Osteoblast (primary cell): ENCODE data around the gene CHCT1. TPM values are rescaled to one million over a fixed set of nuclear protein-coding genes. Genes with fewer than 3 reads are reported as not detected.

ENCODE experiments used
- DNase-seq: peaks from one replicate; pipeline ENCODE4 v3.0.0; 2011; ENCODE audit warnings: low spot score, mixed read lengths; ENCODE audit not compliant: insufficient read length; ENCODE audit errors: missing footprints
- H2AFZ ChIP-seq: 2 replicates; pipeline ENCODE4 v1.6.0; 2011; ENCODE audit warnings: mild to moderate bottlenecking, low read length
- H3K27ac ChIP-seq: 2 replicates; pipeline ENCODE4 v1.5.1; 2011; ENCODE audit warnings: mild to moderate bottlenecking, low read depth, low read length, moderate library complexity
- H3K27me3 ChIP-seq: 2 replicates; pipeline ENCODE4 v1.6.0; 2012; ENCODE audit warnings: mild to moderate bottlenecking, control low read depth, inconsistent platforms, low read length, moderate library complexity; ENCODE audit not compliant: insufficient read depth
- H3K36me3 ChIP-seq: 2 replicates; pipeline ENCODE4 v1.5.1; 2011; ENCODE audit warnings: mild to moderate bottlenecking, low read length, control low read depth, moderate library complexity; ENCODE audit not compliant: insufficient read depth
- H3K4me1 ChIP-seq: 2 replicates; pipeline ENCODE4 v1.5.1; 2011; ENCODE audit warnings: mild to moderate bottlenecking, low read length, control low read depth, moderate library complexity; ENCODE audit not compliant: insufficient read depth
- H3K4me2 ChIP-seq: 2 replicates; pipeline ENCODE4 v1.6.0; 2011; ENCODE audit warnings: mild to moderate bottlenecking, low read length; ENCODE audit not compliant: insufficient read depth
- H3K4me3 ChIP-seq: fragments of 200-600 bp; sonication (generic); 3 replicates; pipeline ENCODE4 v1.5.1; 2012; ENCODE audit warnings: mild to moderate bottlenecking, low read length, inconsistent platforms; ENCODE audit not compliant: insufficient read depth
- H3K79me2 ChIP-seq: 2 replicates; pipeline ENCODE4 v1.6.0; 2012; ENCODE audit warnings: mild to moderate bottlenecking, low read length, control low read depth, inconsistent platforms; ENCODE audit not compliant: insufficient read depth
- H3K9me3 ChIP-seq: 2 replicates; pipeline ENCODE4 v1.5.1; 2011; ENCODE audit warnings: low read depth, low read length, control low read depth
- H4K20me1 ChIP-seq: 2 replicates; pipeline ENCODE4 v1.6.0; 2012; ENCODE audit warnings: mild to moderate bottlenecking, low read length, control low read depth; ENCODE audit not compliant: insufficient read depth
- total RNA-seq: library from RNA; depleted of rRNA; stranded (reverse); fragments of >200 nt; gene quantifications from 2 replicates; pipeline ENCODE4 v1.2.3, GENCODE V29; 2012
- TF ChIP-seq, protein P1 (sequence below): IDR thresholded peaks from 2 replicates; pipeline ENCODE4 v1.5.1; 2011; ENCODE audit warnings: mild to moderate bottlenecking, low read depth, low read length, moderate library complexity; ENCODE audit errors: extremely low read depth

CHCT1 gene
- total RNA-seq, 1 donor: not detected

DNA sequence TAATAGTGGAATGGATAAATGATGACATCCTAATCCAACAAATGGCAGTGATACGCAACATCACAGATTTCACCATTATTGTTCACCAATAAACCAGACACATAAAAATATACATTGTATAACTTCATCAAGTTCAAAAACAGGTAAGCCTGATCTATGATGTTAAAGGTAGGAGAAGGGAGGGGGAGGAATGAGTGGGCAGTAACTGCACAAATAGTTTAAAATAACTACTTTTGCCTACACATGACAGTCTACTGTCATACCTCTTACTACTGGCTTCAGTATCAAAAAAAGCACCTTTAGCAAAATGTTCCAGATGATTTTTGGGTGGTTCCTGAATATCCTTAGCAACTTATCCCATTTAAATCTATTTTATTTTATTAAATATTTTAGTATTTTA is 28.8 kb downstream of the CHCT1 start:
- Histone ChIP-seq H3K79me2 (no peaks in the 10 kb centered on the region), H3K36me3 (peaks cover 69% of the 10 kb centered on the region), H3K27ac (no peak overlapping the region), H3K4me3 (no peak overlapping the region), H3K4me2 (no peak overlapping the region), H3K9me3 (no peaks in the 10 kb centered on the region), H3K27me3 (no peaks in the 10 kb centered on the region), H2AFZ (no peak overlapping the region), H3K4me1 (no peaks in the 10 kb centered on the region), H4K20me1 (no peaks in the 10 kb centered on the region)
- DNase-seq: no peak
- TF ChIP-seq, protein P1, sequence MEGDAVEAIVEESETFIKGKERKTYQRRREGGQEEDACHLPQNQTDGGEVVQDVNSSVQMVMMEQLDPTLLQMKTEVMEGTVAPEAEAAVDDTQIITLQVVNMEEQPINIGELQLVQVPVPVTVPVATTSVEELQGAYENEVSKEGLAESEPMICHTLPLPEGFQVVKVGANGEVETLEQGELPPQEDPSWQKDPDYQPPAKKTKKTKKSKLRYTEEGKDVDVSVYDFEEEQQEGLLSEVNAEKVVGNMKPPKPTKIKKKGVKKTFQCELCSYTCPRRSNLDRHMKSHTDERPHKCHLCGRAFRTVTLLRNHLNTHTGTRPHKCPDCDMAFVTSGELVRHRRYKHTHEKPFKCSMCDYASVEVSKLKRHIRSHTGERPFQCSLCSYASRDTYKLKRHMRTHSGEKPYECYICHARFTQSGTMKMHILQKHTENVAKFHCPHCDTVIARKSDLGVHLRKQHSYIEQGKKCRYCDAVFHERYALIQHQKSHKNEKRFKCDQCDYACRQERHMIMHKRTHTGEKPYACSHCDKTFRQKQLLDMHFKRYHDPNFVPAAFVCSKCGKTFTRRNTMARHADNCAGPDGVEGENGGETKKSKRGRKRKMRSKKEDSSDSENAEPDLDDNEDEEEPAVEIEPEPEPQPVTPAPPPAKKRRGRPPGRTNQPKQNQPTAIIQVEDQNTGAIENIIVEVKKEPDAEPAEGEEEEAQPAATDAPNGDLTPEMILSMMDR: no peak

DNA sequence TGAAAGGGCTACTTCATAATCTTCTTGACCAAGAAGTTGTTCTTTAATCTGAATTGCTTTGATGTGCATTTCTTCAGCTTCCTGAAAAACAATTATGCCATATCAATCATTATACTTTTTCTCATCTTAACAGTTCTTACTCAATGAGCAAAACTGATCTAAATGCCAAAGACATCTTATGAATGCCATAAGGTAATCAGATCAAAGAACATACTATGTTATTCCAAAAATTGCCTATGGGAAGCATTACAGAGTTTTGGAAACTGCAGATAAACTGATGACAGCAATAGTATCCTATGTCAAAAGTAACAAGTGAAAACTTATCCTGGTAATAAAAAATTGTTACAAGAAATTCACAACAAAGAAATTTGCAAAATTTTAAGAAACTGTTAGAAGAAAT is 29.7 kb downstream of the CHCT1 start:
- Histone ChIP-seq H3K4me2 (no peak overlapping the region), H2AFZ (no peak overlapping the region), H3K9me3 (no peaks in the 10 kb centered on the region), H3K27me3 (no peaks in the 10 kb centered on the region), H3K36me3 (peaks cover 68% of the 10 kb centered on the region), H3K4me1 (no peaks in the 10 kb centered on the region), H3K27ac (no peak overlapping the region), H3K4me3 (no peak overlapping the region), H3K79me2 (no peaks in the 10 kb centered on the region), H4K20me1 (no peaks in the 10 kb centered on the region)
- TF ChIP-seq, protein P1: no peak
- peak; percentile 15 for DNase-seq

DNA sequence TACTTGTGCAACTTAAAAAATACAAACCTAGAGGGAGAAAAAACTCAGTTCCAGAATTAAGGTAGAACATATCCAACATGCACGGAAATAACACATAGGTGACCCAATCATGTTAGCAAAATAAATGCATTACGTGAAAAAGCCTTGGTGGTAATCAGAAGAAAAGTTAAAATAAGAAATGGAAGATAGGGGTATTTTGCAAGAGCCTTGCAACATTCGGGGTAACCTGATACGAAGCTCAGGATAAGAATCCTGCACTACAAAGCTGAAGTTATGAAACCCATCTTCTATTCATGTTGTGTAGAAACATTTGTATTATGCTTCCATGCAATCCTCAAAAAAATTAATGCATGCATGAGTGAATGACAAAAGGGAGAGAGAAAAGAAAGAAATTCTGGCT is 33.1 kb downstream of the CHCT1 start:
- Histone ChIP-seq H3K36me3 (peaks cover 77% of the 10 kb centered on the region), H3K4me3 (no peak overlapping the region), H3K4me1 (no peaks in the 10 kb centered on the region), H3K4me2 (no peak overlapping the region), H3K9me3 (no peaks in the 10 kb centered on the region), H2AFZ (no peak overlapping the region), H3K27ac (no peak overlapping the region), H4K20me1 (no peaks in the 10 kb centered on the region), H3K27me3 (no peaks in the 10 kb centered on the region), H3K79me2 (no peaks in the 10 kb centered on the region)
- DNase-seq: no peak
- TF ChIP-seq, protein P1: no peak

DNA sequence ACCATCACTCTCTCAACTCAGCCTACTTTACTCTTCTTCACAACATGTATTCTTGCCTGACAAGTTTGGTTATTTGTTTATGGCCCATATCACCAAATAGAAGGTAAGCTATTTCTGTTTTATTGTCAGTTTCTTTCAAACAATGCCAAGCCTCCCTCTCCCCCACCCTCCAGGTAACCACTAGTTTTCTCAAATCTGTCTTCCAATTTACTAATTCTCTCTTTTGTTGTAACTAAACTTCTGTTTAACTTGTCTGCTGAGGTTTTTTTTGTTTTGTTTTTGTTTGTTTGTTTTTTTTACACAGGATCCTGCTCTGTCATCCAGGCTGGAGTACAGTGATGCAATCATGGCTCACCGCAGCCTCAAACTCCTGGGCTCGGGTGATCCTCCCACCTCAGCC is 34.9 kb downstream of the CHCT1 start:
- no peaks in the 10 kb centered on the region for H3K79me2 ChIP-seq
- no peaks in the 10 kb centered on the region for H3K27me3 ChIP-seq
- H3K4me1 ChIP-seq: no peaks in the 10 kb centered on the region
- no peaks in the 10 kb centered on the region for H3K9me3 ChIP-seq
- no peaks in the 10 kb centered on the region for H4K20me1 ChIP-seq
- no peak overlapping the region for H3K4me2 ChIP-seq
- TF ChIP-seq, protein P1: no peak
- H3K27ac ChIP-seq: no peak overlapping the region
- H3K4me3 ChIP-seq: no peak overlapping the region
- H2AFZ ChIP-seq: no peak overlapping the region
- DNase-seq: no peak
- H3K36me3 ChIP-seq: peaks cover 81% of the 10 kb centered on the region
